HG03045 (cell line): ENCODE data around the gene APOM.

Source experiments
- ATAC-seq: cut with Tn5 transposase; IDR thresholded peaks from one replicate; pipeline ENCODE4 v1.9.1; 2021; ENCODE audit warnings: mild to moderate bottlenecking, moderate library complexity; ENCODE audit not compliant: unreplicated experiment

APOM gene

GRCh38 chr6:31702819-31703716 is 47.4 kb downstream of the APOM start, which contains the start of gene ABHD16A:
TSS of gene ABHD16A (minus strand) at chr6:31703324. CDS start at chr6:31703281, 43 bp downstream.
- peak; percentile 92 for ATAC-seq

- ATAC-seq = no peak
Observed at GRCh38 chr6:31705931-31706330, 50.2 kb downstream of the APOM start.

GRCh38 chr6:31706599-31706998 is 50.9 kb downstream of the APOM start, which contains the start of gene LY6G6F:
TSS of gene LY6G6F (plus strand) at chr6:31706866. CDS start at chr6:31706907, 41 bp downstream.
- no peak for ATAC-seq

GRCh38 chr6:31707701-31708100 is 52.0 kb downstream of the APOM start:
- no peak for ATAC-seq
